ENCODE measurements around the gene SHISAL1.

SHISAL1 gene

GRCh38 chr22:44342347-44342956, 29.7 kb upstream of the SHISAL1 start:
- no peak for DNase-seq (ENCODE audit: low spot score)

DNA sequence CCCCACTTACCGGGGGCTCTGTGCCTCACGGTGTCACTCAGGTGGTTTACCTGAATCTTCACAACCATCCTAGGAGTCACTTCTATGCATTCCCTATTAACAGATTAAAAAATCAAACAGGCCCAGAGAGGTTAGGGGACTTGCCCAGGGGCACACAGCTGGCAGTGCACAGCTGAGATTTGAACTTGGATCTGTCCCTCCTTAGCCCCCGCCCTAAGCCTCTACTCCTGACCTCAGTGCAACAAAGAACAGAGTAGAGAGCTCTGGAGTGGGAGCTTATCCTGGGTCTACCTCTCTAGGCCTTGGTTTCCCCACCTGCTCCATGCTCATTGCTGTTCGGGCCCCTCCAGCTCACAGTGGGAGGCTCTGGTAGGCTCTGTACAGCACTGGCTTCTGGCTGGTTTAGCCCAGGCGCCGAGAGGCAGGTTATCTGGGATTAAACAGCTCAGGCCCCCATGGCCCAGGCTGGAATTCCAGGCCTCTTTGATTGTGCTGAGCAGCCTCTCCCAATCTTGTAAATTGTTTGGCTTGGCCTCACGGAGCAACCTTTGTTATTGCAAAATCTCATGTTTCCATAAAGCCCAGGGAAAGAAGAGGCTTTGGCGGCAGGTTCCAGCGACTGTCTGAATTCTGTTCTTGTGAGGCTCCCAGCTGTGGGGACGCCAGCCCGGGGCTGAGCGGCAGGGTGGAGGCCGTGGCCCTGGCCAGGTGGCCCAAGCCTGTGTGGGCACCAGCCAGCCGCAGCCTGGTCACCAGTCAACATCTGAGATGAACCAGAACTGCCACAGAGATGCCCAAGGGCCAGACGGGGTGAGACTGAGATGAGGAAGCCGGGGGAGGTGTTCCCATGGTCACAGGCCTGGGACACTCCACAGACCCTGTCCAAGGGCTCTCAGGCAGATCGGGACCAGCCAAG, 28.9 kb upstream of the SHISAL1 start:
- DNase-seq (ENCODE audit: low spot score): no peak

- DNase-seq (ENCODE audit: low spot score): no peak
Measured at GRCh38 chr22:44340271-44341239, 27.8 kb upstream of the SHISAL1 start.

GRCh38 chr22:44338906-44339305, 26.2 kb upstream of the SHISAL1 start:
- DNase-seq (ENCODE audit: low spot score): no peak

GRCh38 chr22:44338177-44338810, 25.5 kb upstream of the SHISAL1 start:
- no peak for DNase-seq (ENCODE audit: low spot score)

DNA sequence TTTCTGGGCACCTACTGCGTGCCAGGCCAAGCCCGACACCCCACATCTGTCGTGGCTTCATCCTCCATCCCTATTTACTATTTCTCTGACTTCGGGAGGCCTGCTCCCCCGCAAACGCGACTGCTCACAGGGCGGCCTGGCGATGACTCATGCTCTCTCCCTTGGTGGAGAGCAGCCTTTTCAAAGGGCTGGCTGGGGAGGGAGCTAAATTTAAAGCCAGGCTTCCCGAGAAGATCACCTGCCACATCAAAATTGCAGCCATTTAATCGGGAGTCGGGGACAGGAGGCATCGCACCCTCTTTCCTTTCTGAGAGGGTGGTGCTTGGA, 24.9 kb upstream of the SHISAL1 start:
- no peak for DNase-seq (ENCODE audit: low spot score)

GRCh38 chr22:44336962-44337677, 24.4 kb upstream of the SHISAL1 start:
- no peak for DNase-seq (ENCODE audit: low spot score)

GRCh38 chr22:44335903-44336803, 23.4 kb upstream of the SHISAL1 start:
- DNase-seq (ENCODE audit: low spot score): no peak

GRCh38 chr22:44335066-44335839, 22.5 kb upstream of the SHISAL1 start:
- DNase-seq (ENCODE audit: low spot score): no peak

DNA sequence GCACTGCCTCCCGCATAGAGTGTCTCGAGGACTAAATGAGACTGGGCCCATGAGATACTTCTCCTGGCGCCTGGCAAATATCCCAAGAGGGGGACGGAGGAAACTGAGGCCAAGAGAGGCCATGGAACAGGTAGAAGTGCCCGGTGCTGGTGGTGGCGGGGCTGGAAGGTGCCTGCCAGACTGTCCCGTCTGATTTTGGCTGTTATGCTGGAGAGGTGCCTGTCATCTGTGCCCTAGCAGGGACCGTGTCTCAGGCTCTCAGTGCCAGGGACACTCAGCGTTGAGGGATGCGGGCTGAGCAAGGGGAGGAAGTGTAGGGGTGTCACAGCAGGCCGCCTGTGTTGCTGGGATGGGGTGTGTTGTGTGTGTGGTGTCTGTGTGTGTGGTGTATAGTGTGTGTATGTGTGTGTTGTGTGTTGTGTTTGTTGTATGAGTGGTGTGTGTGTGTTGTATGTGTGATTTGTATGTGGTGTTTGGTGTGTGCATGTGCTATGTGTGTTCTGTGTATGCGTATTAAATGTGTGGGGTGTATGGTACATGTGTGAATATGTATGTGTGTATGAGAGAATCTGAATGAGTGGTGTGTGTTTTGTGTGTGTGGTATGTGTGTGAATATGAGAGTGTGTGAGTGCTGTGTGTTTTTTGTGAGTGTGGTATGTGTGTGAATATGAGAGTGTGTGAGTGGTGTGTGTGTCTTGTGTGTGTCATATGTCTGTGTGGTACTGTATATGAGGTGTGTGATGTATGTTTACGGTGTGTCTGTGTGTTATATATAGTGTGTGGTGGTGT, 21.3 kb upstream of the SHISAL1 start:
- no peak for DNase-seq (ENCODE audit: low spot score)

- DNase-seq (ENCODE audit: low spot score): no peak
Measured at GRCh38 chr22:44332946-44333345, 20.2 kb upstream of the SHISAL1 start.

DNA sequence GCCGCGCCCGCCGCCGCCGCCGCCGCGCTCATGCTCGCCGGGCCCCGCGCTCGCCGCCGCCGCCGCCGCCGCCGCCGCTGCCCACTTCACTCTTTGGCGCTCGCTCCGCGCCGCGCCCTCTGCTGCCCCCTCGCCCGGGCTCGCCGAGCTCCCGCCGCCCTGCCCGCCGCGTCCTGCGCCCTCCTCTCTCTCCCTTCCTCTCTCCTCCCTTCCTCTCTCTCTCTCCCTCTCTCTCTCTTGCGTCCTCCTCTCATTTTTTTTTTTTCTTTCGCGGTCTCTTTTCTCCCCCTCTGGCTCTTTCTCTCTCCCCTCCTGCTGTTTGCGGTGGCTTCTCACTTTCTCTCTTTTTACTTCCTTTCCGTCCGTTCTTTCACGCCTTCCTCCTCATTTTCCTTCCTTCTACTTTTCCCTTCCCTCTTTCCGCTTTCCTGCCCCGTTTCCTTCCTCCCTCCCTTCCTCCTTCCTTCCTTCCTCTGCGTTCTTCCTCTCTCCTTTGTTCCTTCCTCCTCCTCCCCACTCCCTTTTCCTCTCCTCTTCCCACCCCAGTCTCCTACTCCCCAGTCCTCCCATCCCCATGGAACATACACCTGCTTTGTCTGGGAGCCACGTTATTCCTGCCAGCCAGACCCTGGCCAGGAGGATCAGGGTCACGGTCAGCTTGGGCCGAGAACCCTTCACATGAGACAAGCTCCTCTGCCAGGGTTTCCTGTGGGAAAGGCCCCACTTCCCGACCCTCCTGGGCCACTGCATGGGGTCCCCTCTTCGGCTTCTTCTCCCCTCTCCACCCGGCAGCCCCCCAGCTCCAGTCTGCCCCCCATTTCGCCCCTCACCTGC, 19.3 kb upstream of the SHISAL1 start:
- DNase-seq (ENCODE audit: low spot score): no peak

- DNase-seq (ENCODE audit: low spot score): no peak
Measured at GRCh38 chr22:44330744-44331660, 18.3 kb upstream of the SHISAL1 start.

- DNase-seq (ENCODE audit: low spot score): no peak
Measured at GRCh38 chr22:44330188-44330743, 17.5 kb upstream of the SHISAL1 start.

DNA sequence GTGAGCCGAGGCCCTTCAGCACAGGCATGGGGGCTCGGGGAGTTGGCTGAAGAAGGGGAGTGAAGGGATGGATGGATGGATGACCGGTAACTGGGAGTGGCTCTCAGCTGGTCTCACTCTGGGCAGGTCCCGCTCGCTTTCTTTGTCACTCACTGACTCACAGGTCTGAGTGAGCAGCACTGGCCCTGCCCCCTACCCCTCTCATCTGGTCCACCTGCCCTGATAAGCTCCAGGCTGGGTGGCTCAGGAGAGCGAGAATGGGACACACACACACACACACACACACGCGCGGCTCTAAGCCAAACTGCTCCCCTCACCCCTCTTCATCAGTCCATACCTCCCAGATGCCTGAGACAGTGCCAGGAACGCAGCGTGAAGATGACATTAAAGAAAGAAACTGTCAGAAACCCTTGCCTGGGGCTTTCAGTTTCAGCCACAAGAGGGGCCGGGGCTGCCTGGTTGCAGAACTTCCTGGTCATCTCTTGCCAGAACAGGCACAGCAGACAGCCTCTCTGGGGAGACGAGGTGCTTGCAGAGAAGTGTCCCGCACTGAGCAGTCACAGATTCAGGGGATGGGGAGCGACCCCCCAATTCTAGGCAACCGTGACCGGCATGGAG, 16.5 kb upstream of the SHISAL1 start:
- peak; percentile 53 for DNase-seq (ENCODE audit: low spot score)

DNA sequence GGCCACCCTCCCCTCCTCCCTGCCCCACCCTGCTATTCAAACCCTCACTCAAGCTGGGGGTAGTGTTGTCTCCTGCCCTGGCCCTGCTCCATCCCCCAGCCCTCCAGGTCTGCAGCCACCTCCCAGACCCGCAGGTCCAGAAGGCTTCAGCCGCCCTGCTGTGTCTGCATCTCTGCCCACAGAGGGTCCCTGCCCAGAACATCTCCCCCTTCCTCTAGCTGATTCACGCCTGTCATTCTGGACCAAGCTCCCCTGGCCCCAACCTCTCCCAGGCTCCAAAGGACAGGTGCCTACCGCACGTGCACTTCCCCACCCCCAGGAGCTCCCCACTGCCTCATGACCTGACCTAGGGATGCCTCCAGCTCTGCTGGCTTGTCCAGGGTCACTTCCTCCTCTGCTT, 16.0 kb upstream of the SHISAL1 start:
- DNase-seq (ENCODE audit: low spot score): no peak

All from activated CD4-positive, alpha-beta T cell treated with anti-CD3 and anti-CD28 coated beads, Interleukin-2, Interleukin-4, amounts not matched to agents 100 ng/mL and 50 ng/mL, durations not matched to agents 16 hours and 8 hours (primary cell).